Measurements from ENCODE around the gene KDR. TPM values are rescaled to one million over a fixed set of nuclear protein-coding genes. Genes with fewer than 3 reads are reported as not detected.

Gene KDR
- total and polyA plus RNA-seq, 10 of the 15 experiments (the other 5 are each of a cell fraction or from before 2014, with no cell fraction given), result 0.04 to 0.13 TPM; not detected in 8

DNA sequence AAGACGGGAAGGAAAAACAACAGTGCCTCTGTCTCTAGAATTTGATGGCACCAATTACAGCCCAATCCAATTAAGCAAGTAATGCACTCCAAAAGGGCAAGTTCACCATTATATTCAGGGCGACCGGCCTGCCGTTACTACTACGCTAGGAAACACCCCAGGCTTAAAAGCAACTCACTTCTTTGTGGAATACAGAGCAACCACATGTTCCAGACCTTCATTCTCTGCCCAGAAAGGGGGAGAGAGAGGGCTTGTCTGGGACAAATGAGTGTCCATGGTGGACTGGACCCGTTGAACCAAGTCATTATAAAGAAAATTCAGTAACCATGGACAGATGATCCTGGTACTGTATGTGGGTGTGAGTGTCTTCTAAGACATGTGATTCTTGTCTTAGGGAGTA is 1.6 kb downstream of the KDR start:
- ChIA-PET SMC1A (ENCODE audit: uncharacterized antibody, unreplicated experiment) (interaction anchor here (1.3 kb wide), 1 partner anchor 28 kb away, joined by 3 read pairs; no protein-coding TSS in a partner anchor), CTCF (no interaction called here), POLR2A (no interaction called here), RAD21 (ENCODE audit: unreplicated experiment) (no interaction called here)
- FAIRE-seq, result no peak
- H3K36me3 ChIP-seq (ENCODE audit: control insufficient read depth in 2 of 2, insufficient read depth in 2 of 2, low read length in 1 of 2), result no peaks in the 10 kb centered on the region
- DNase-seq (ENCODE audit: low read depth, low spot score), result no peak
- no TSS peak for BruUV-seq (replicated peaks)
- H3K27ac ChIP-seq (ENCODE audit: control insufficient read depth, insufficient read depth), result no peak overlapping the region
- no peak overlapping the region for H2AFZ ChIP-seq (ENCODE audit: control insufficient read depth, low read depth, low read length)
- no peaks in the 10 kb centered on the region; a peak in 2 of 4 replicates for H3K27me3 ChIP-seq (replicated peaks in 1 of 2; ENCODE audit: control insufficient read depth in 2 of 2, insufficient read depth in 2 of 2, low read length in 1 of 2)
- H3K9me3 ChIP-seq (replicated peaks; ENCODE audit: control insufficient read depth, insufficient read depth, low read length), result no peaks in the 10 kb centered on the region
- no peaks in the 10 kb centered on the region for H3K79me2 ChIP-seq (ENCODE audit: control insufficient read depth, insufficient read depth, low read length)
- in situ Hi-C loops (cut with MboI) (no loop called here), intact Hi-C loops (cut with micrococcal nuclease; ENCODE audit: unreplicated experiment) (no loop called here)
- ATAC-seq, result no peak
- no peak overlapping the region for H3K9ac ChIP-seq (ENCODE audit: control insufficient read depth, insufficient read depth, low read length)
- no peaks in the 10 kb centered on the region for H3K4me1 ChIP-seq (ENCODE audit: control insufficient read depth, insufficient read depth, low read length)
- WGBS (ENCODE audit: insufficient coverage, insufficient replicate concordance, low lambda C conversion rate, missing lambda C conversion rate), result 39% methylated on average over 6 of the region's 6 CpGs
- TF ChIP-seq, protein P1, sequence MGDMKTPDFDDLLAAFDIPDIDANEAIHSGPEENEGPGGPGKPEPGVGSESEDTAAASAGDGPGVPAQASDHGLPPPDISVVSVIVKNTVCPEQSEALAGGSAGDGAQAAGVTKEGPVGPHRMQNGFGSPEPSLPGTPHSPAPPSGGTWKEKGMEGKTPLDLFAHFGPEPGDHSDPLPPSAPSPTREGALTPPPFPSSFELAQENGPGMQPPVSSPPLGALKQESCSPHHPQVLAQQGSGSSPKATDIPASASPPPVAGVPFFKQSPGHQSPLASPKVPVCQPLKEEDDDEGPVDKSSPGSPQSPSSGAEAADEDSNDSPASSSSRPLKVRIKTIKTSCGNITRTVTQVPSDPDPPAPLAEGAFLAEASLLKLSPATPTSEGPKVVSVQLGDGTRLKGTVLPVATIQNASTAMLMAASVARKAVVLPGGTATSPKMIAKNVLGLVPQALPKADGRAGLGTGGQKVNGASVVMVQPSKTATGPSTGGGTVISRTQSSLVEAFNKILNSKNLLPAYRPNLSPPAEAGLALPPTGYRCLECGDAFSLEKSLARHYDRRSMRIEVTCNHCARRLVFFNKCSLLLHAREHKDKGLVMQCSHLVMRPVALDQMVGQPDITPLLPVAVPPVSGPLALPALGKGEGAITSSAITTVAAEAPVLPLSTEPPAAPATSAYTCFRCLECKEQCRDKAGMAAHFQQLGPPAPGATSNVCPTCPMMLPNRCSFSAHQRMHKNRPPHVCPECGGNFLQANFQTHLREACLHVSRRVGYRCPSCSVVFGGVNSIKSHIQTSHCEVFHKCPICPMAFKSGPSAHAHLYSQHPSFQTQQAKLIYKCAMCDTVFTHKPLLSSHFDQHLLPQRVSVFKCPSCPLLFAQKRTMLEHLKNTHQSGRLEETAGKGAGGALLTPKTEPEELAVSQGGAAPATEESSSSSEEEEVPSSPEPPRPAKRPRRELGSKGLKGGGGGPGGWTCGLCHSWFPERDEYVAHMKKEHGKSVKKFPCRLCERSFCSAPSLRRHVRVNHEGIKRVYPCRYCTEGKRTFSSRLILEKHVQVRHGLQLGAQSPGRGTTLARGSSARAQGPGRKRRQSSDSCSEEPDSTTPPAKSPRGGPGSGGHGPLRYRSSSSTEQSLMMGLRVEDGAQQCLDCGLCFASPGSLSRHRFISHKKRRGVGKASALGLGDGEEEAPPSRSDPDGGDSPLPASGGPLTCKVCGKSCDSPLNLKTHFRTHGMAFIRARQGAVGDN (IDR thresholded peaks at IDR 0.05), result no peak
- TF ChIP-seq BCL11A (IDR thresholded peaks at IDR 0.05; ENCODE audit: low read depth, low read length), result no peak
- TF ChIP-seq, protein P2, sequence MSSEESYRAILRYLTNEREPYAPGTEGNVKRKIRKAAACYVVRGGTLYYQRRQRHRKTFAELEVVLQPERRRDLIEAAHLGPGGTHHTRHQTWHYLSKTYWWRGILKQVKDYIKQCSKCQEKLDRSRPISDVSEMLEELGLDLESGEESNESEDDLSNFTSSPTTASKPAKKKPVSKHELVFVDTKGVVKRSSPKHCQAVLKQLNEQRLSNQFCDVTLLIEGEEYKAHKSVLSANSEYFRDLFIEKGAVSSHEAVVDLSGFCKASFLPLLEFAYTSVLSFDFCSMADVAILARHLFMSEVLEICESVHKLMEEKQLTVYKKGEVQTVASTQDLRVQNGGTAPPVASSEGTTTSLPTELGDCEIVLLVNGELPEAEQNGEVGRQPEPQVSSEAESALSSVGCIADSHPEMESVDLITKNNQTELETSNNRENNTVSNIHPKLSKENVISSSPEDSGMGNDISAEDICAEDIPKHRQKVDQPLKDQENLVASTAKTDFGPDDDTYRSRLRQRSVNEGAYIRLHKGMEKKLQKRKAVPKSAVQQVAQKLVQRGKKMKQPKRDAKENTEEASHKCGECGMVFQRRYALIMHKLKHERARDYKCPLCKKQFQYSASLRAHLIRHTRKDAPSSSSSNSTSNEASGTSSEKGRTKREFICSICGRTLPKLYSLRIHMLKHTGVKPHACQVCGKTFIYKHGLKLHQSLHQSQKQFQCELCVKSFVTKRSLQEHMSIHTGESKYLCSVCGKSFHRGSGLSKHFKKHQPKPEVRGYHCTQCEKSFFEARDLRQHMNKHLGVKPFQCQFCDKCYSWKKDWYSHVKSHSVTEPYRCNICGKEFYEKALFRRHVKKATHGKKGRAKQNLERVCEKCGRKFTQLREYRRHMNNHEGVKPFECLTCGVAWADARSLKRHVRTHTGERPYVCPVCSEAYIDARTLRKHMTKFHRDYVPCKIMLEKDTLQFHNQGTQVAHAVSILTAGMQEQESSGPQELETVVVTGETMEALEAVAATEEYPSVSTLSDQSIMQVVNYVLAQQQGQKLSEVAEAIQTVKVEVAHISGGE (CRISPR knock-in tag; IDR thresholded peaks at IDR 0.05), result no peak
- TF ChIP-seq POLR2AphosphoS2 (IDR thresholded peaks at IDR 0.05; ENCODE audit: low read depth, low read length), result no peak
- no peak for TF ChIP-seq SMAD5 (IDR thresholded peaks at IDR 0.05; ENCODE audit: low read depth)
- no peak for TF ChIP-seq ASH2L (IDR thresholded peaks at IDR 0.05; ENCODE audit: borderline replicate concordance, low read depth)
- TF ChIP-seq BACH1 (IDR thresholded peaks at IDR 0.05; ENCODE audit: borderline replicate concordance), result no peak
- no peak for TF ChIP-seq NFYB (IDR thresholded peaks at IDR 0.05; ENCODE audit: insufficient read depth, low read depth, low read length)
- TF ChIP-seq HCFC1 (IDR thresholded peaks at IDR 0.05; ENCODE audit: low read length), result no peak
- no peak for TF ChIP-seq MEF2A (IDR thresholded peaks at IDR 0.05; ENCODE audit: insufficient read depth, low read depth, low read length)
- TF ChIP-seq EZH2 (IDR thresholded peaks at IDR 0.05; ENCODE audit: borderline replicate concordance, control insufficient read depth, low read depth, low read length), result no peak
- H3K4me3 ChIP-seq, result no peak overlapping the region
- H4K20me1 ChIP-seq (ENCODE audit: control insufficient read depth, insufficient read depth), result no peaks in the 10 kb centered on the region
- H3K4me2 ChIP-seq (ENCODE audit: control insufficient read depth, insufficient read depth), result no peak overlapping the region
